ENCODE data around the gene LGI1.
"Not testable (repeated sequence)": the region's sequence is repeated elsewhere in the genome, so short reads cannot be mapped to it uniquely, and the experiment has no call there.

LGI1 gene

GRCh38 chr10:93812659-93813338 is 55.1 kb downstream of the LGI1 start:
- DNase-seq = no peak

DNA sequence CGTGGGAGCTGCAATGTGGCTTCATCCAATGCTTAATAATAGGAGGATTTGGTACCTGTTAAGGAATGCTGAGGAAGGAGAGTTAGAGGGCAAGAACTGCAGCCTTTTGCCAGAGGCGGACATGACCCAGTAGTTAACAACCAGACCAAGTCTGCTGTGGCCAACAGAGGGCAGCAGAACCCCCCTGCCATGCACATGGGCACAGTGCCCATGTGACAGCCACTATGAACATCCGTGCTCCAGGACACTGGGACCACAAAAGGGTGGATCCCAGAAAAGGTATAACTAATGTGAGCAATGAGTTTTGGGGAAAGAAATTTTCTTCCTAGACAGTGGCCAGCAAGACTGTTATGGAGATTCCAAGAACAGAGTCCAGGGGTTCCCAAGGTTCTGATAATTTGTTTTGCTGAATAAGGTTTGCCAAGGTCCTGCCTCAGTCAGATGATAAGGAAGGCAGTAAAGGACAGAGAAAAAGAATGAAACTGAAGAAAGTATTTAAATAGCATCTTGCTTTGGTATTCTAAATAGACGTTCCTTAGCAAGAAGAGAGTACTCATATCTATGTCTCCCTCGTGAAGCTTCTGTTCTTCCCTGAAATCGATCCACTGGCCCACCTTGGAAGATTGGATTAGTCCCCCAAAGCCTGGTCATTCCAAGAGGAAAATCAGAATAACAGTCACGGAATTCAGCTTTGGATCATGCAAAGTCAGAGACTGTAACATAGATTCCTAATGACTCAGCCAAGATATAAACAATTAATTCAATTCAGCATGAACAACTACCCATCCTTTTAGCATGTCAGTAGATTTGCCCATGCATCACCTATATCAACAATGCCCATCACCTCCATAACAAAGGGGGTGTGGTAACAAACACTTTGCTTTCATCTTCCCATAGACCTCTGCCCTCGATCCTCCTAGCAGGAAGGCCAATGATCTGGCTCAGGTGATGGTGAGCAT is 56.0 kb downstream of the LGI1 start:
- DNase-seq = peak in 2 of 4 experiments; percentile 2 to 5

DNA sequence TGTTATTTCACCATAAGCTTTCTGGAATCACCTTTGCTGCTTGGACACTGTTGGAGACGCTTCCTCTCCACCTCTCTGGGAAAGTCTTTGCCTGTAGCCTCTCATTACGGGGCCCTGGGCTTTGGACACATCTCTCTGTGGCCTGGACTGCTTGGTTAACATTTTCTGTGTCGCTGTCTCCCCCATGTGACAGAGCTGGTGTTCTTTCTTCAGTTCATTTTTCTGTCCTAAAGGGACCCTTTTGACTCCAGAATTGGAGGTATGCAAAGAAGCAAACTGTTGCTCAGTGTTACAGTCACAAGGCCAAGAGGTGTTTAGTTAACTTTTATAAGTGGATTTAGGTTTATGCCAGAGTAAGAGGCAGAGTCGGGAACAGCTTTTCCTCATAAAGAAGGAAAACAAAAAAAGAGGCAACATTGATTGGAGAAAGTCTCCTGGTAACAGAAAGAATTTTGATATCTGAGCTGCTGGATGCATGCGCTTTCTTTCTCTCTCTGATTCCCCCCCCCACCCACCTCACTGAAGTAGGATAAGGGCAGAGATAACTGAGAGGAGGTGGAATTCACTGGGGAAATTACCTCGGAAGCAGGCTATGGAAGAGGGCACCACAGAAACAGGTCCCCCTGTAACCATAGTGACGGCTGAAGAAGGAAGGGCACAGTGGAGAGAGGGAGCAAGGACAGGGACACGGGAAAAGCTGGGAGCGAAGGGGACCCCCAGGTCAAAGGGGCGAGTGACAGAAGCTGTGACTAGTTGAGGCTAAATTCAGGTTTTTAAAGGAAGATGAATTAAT is 57.8 kb downstream of the LGI1 start:
- DNase-seq = no peak

DNA sequence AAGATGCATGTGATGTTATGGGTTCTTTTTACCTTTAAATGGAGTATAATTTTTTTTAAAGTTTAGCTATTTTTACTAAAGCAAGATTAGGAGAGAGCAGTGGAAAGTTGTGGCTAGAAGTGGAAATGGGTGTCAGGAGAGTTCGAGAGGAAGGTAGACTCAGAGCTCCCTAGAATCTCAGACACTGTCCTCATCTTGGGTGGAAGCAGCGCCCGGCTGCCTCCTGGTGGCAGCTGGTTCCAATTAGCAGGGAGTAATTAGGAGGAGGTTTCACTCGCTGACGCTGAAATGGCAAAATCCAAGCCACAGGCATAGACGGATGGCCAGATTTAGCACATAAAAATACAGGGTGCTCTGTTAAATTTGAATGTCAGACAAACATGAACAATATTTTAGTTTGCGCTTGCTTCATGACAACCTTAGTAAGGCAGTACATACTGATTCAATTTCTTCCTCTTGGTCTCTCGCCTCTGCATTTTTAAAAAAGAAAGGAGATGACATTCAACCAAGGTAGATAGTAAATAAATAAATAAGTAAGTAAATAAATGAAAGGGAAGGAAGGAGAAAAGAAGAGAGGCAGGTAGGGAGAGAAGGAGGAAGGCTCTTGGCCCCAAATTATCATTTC is 58.5 kb downstream of the LGI1 start:
- DNase-seq = peak in 1 of 4 experiments; percentile 1

- DNase-seq = no peak
Measured at GRCh38 chr10:93818086-93818485, 60.4 kb downstream of the LGI1 start.

DNA sequence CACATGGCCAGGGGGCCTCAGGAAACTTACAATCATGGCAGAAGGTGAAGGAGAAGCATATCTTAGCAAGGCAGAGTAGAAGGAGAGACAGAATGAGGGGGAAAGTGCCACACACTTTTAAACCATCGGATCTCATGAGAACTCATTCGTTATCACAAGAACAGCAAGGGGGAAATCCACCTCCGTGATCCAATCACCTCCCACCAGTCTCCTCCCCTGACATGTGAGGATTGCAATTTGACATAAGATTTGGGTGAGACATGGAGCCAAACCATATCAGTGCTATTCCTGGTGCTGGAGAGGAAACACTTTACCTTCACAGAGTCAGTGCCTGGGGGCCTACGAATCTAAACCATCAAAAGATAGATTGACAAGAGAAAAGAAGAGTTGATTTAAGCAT is 61.8 kb downstream of the LGI1 start:
- no peak for DNase-seq

- DNase-seq = no peak
Measured at GRCh38 chr10:93820434-93820833, 62.7 kb downstream of the LGI1 start.

GRCh38 chr10:93821051-93821772 is 63.5 kb downstream of the LGI1 start:
- DNase-seq = no peak

- DNase-seq = no peak
Measured at GRCh38 chr10:93826355-93826754, 68.6 kb downstream of the LGI1 start.

GRCh38 chr10:93827056-93827804 is 69.5 kb downstream of the LGI1 start:
- DNase-seq = no peak

DNA sequence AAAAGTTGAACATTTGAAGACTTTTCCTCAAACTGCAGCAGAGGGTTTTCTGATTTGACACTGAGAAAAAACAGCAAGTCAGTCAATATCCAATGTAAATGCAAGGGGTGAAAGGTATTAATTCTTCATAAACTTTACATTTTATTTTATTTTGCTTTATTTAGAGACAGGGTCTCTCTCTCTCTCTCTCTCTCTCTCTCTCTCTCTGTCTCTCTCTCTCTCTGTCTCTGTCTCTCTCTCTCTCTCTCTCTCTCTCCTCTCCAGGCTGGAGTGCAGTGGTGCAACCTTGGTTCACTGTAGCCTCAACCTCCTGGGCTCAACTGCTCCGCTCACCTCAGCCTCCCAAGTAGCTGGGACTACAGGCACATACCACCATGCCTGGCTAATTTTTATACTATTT is 73.3 kb downstream of the LGI1 start:
- not testable (repeated sequence) for DNase-seq

DNA sequence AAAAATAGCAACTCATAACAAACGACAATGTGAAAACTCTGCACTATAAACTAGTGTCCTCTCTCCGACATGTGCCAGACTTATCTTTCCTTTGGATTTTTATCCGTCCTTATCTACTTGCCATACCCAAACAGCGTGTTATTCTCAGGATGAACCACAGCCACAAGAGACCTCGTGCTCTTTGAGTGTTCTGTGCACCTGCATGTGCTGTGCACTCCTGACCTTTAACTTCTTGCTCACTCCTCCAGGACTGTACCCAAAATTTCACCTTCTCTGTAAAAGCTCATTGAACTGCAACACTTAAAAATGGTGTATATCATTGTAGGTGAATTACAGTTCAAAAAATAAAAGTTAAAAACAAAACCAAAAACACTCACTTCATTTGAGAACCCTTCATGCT is 78.0 kb downstream of the LGI1 start:
- no peak for DNase-seq

DNA sequence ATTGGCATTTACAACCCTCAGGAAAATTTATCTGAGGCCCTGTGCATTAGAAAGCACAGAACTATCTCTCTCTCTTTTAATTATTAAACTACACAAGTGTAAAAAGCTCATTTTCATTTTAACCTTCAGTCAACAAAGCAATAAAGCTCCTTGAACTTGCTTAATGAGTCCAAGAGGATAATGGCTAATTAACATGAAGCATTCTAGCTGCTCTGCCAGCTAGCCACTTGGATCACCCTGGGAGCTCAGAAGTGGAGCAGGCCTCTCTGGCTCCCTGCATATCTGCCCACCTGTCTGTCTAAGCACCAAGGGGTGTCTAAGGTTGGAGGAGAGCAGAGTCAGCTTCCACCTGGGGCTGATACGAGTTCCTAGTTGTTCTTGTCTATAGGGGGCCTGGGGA is 80.1 kb downstream of the LGI1 start:
- DNase-seq = no peak

- no peak for DNase-seq
Measured at GRCh38 chr10:93838278-93838677, 80.5 kb downstream of the LGI1 start.

DNA sequence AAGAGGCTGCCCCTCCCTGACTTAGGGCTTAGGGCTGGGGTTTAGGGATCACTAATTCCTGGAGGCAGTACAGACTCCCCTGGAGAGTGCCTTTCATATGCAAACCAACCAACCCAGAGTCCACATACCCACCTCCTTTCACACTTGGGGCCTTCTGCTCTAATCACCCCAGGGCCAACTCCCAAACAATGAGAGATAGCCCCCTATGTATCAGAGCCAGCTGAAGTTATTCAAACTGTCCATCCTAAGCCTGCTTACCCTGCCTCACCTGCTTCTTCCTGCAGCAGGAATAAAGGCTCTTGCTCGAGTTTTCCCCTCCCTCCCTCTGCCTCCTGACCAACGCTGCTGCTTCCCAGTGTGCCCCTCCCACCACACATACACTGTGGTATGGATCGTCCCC is 84.2 kb downstream of the LGI1 start:
- DNase-seq = no peak

DNA sequence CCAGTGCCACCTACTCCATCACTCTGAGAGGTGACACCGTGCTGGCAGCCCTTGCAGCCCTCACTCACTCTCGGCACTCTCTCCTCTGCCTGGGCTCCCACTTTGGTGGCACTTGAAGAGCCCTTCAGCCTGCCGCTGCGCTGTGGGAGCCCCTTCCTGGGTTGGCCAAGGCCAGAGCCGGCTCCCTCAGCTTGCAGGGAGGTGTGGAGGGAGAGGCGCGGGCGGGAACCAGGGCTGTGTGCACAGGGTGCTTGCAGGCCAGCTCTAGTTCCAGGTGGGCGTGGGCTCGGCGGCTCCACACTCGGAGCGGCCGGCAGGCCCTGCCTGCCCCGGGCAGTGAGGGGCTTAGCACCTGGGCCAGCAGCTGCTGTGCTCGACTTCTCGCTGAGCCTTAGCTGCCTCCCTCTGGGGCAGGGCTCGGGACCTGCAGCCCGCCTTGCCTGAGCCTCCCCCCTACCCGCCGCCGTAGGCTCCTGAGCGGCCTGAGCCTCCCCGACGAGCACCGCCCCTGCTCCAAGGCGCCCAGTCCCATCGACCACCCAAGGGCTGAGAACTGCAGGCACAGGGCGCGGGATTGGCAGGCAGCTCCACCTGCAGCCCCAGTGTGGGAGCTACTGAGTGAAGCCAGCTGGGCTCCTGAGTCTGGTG is 87.4 kb downstream of the LGI1 start:
- no peak for DNase-seq

Measured in activated naive CD4-positive, alpha-beta T cell (primary cell).